IMR-90 (cell line): ENCODE measurements around the gene DLG5. TPM values are rescaled to one million over a fixed set of nuclear protein-coding genes. Genes with fewer than 3 reads are reported as not detected.

Source experiments
- ATAC-seq: fragments of 200-7000 bp; cut with Tn5 transposase; 2 replicates; pipeline ENCODE4 v1.9.1; 2020; ENCODE audit warnings: low read depth, mild to moderate bottlenecking, moderate library complexity
- BruUV-seq: library from RNA; stranded (reverse); fragments of 400-500 nt; replicated peaks from 2 replicates; lab custom pipeline; 2021; lab: Mats Ljungman, UMichigan
- CTCF ChIA-PET: fragments of 300-600 bp; formaldehyde crosslinking; extraction: SDS; loops from one replicate; lab custom pipeline; 2021; ENCODE audit warnings: antibody characterized with exemption; lab: Yijun Ruan, JAX
- POLR2A ChIA-PET: fragments of 300-600 bp; sonication (Branson Sonifier 250); formaldehyde crosslinking; loops from one replicate; lab custom pipeline; 2022; ENCODE audit warnings: antibody characterized with exemption; ENCODE audit not compliant: unreplicated experiment; lab: Charles Lee
- DNase-seq: peaks from one replicate; pipeline ENCODE4 v3.0.0; 2013
- H2AFZ ChIP-seq: replicated peaks from 2 replicates; pipeline ENCODE3; 2013; ENCODE audit warnings: low read length, mild to moderate bottlenecking; ENCODE audit not compliant: poor library complexity
- H2AK5ac ChIP-seq: 2 replicates; pipeline ENCODE4 v1.6.1; 2013; ENCODE audit warnings: low read depth, low read length, inconsistent platforms
- H2AK9ac ChIP-seq: replicated peaks from 2 replicates; pipeline ENCODE3; 2013; ENCODE audit warnings: mild to moderate bottlenecking, low read depth, low read length, moderate library complexity; ENCODE audit not compliant: poor library complexity
- H2BK120ac ChIP-seq: 2 replicates; pipeline ENCODE4 v1.6.1; 2013; ENCODE audit warnings: low read depth, low read length, inconsistent platforms
- H2BK15ac ChIP-seq: 3 replicates; pipeline ENCODE4 v1.6.1; 2013; ENCODE audit warnings: low read depth, low read length, inconsistent platforms
- H2BK20ac ChIP-seq: 2 replicates; pipeline ENCODE4 v1.6.1; 2013; ENCODE audit warnings: low read depth, mild to moderate bottlenecking, inconsistent platforms, low read length, moderate library complexity
- H2BK5ac ChIP-seq: 2 replicates; pipeline ENCODE4 v1.6.1; 2013; ENCODE audit warnings: mild to moderate bottlenecking, low read depth, low read length, inconsistent platforms; ENCODE audit not compliant: poor library complexity, severe bottlenecking
- H3K14ac ChIP-seq: replicated peaks from 2 replicates; pipeline ENCODE4 v1.6.1; 2013; ENCODE audit warnings: low read depth, low read length, inconsistent platforms
- H3K18ac ChIP-seq: 2 replicates; pipeline ENCODE4 v1.6.1; 2013; ENCODE audit warnings: low read depth, low read length, control low read depth
- H3K23ac ChIP-seq: 2 replicates; pipeline ENCODE4 v1.6.1; 2013; ENCODE audit warnings: low read depth, low read length, inconsistent platforms
- H3K27ac ChIP-seq: 2 replicates; pipeline ENCODE4 v1.5.1; 2013; ENCODE audit warnings: mild to moderate bottlenecking, control low read depth, low read length; ENCODE audit not compliant: insufficient read depth
- H3K27me3 ChIP-seq: 2 replicates; pipeline ENCODE4 v1.6.1; 2013; ENCODE audit warnings: low read length; ENCODE audit not compliant: control insufficient read depth, insufficient read depth
- H3K36me3 ChIP-seq: 2 replicates; pipeline ENCODE4 v1.6.1; 2013; ENCODE audit warnings: low read length, mixed read lengths; ENCODE audit not compliant: control insufficient read depth, insufficient read depth
- H3K4ac ChIP-seq: 2 replicates; pipeline ENCODE4 v1.6.1; 2013; ENCODE audit warnings: low read depth, low read length, inconsistent platforms
- H3K4me1 ChIP-seq: 2 replicates; pipeline ENCODE4 v1.6.1; 2013; ENCODE audit warnings: low read length, mixed read lengths; ENCODE audit not compliant: control insufficient read depth, insufficient read depth
- H3K4me2 ChIP-seq: 2 replicates; pipeline ENCODE4 v1.6.1; 2013; ENCODE audit warnings: low read depth, mild to moderate bottlenecking, control low read depth, low read length, moderate library complexity
- H3K4me3 ChIP-seq: 2 replicates; pipeline ENCODE4 v1.5.1; 2013; ENCODE audit warnings: low read depth, mild to moderate bottlenecking, control low read depth, low read length, moderate library complexity; ENCODE audit not compliant: insufficient read depth
- H3K56ac ChIP-seq: 2 replicates; pipeline ENCODE4 v1.6.1; 2013; ENCODE audit warnings: low read length, inconsistent platforms; ENCODE audit not compliant: insufficient read depth; ENCODE audit errors: extremely low read depth
- H3K79me1 ChIP-seq, 2 experiments: 2 replicates each; pipeline ENCODE4 v1.6.1; 2013; ENCODE audit warnings: low read length in 2 of 2, inconsistent platforms in 1 of 2, low read depth in 1 of 2
- H3K9ac ChIP-seq: 2 replicates; pipeline ENCODE4 v1.6.1; 2013; ENCODE audit warnings: low read depth, low read length, control low read depth
- H3K9me1 ChIP-seq: 2 replicates; pipeline ENCODE4 v1.6.1; 2013; ENCODE audit warnings: low read length, inconsistent platforms; ENCODE audit not compliant: insufficient read depth
- H3K9me3 ChIP-seq: 2 replicates; pipeline ENCODE4 v1.6.1; 2013; ENCODE audit warnings: low read length; ENCODE audit not compliant: control insufficient read depth, insufficient read depth
- H4K20me1 ChIP-seq: 2 replicates; pipeline ENCODE4 v1.6.1; 2013; ENCODE audit warnings: low read length, inconsistent platforms; ENCODE audit not compliant: insufficient read depth
- H4K5ac ChIP-seq: 2 replicates; pipeline ENCODE4 v1.6.1; 2013; ENCODE audit warnings: mild to moderate bottlenecking, low read depth, low read length, control low read depth
- H4K8ac ChIP-seq, 2 experiments: 2 replicates each; pipeline ENCODE4 v1.6.1; 2013; ENCODE audit warnings: low read depth in 2 of 2, low read length in 2 of 2, control low read depth in 1 of 2, inconsistent platforms in 1 of 2
- H4K91ac ChIP-seq: 2 replicates; pipeline ENCODE4 v1.6.1; 2013; ENCODE audit warnings: low read depth, low read length, inconsistent platforms; ENCODE audit not compliant: insufficient read depth
- BHLHE40 ChIP-seq: fragments of 150-350 bp; IDR thresholded peaks from 2 replicates; pipeline ENCODE4 v1.6.1; 2016; ENCODE audit warnings: mild to moderate bottlenecking, low read depth, low read length
- CHD1 ChIP-seq: IDR thresholded peaks from 2 replicates; pipeline ENCODE4 v1.6.1; 2012; ENCODE audit warnings: low read depth, low read length, improper control_type of control experiment
- CTCF ChIP-seq: conservative IDR thresholded peaks from 2 replicates; pipeline ENCODE4 v1.5.1; 2012; ENCODE audit warnings: mild to moderate bottlenecking, low read depth, low read length, improper control_type of control experiment
- ELK1 ChIP-seq: fragments of 150-350 bp; IDR thresholded peaks from 2 replicates; pipeline ENCODE4 v1.6.1; 2016; ENCODE audit warnings: low read depth, mild to moderate bottlenecking, low read length, moderate library complexity, borderline replicate concordance
- FOS ChIP-seq: fragments of 150-350 bp; IDR thresholded peaks from 2 replicates; pipeline ENCODE4 v1.6.1; 2016; ENCODE audit warnings: low read depth, low read length
- MAZ ChIP-seq: IDR thresholded peaks from 2 replicates; pipeline ENCODE4 v1.6.1; 2012; ENCODE audit warnings: low read depth, mild to moderate bottlenecking, low read length, improper control_type of control experiment, moderate library complexity, borderline replicate concordance
- MXI1 ChIP-seq: IDR thresholded peaks from 2 replicates; pipeline ENCODE4 v1.6.1; 2012; ENCODE audit warnings: low read depth, mild to moderate bottlenecking, low read length, moderate library complexity, borderline replicate concordance
- RCOR1 ChIP-seq: IDR thresholded peaks from 2 replicates; pipeline ENCODE4 v1.6.1; 2012; ENCODE audit warnings: mild to moderate bottlenecking, low read length, improper control_type of control experiment; ENCODE audit not compliant: insufficient replicate concordance
- SMC3 ChIP-seq: fragments of 150-350 bp; IDR thresholded peaks from 2 replicates; pipeline ENCODE4 v1.6.1; 2016; ENCODE audit warnings: low read depth, mild to moderate bottlenecking, antibody characterized with exemption, low read length, moderate library complexity
- whole genome bisulfite sequencing, 2 experiments: methylation state at CpG; one replicate each; pipeline versions ENCODE4 v1.1.5 to v1.1.7; 2013; ENCODE audit warnings: missing lambda C conversion rate in 2 of 2; ENCODE audit not compliant: insufficient read length in 1 of 2; ENCODE audit errors: extremely low coverage in 2 of 2; 5-methylcytosine and 5-hydroxymethylcytosine counted together
- dilution Hi-C: fragments of 300-500 bp; cut with HindIII; formaldehyde crosslinking; loops from one replicate; pipeline ENCODE4 v1.14.3; 2018; ENCODE audit warnings: low sequenced_read_pairs; ENCODE audit not compliant: unreplicated experiment
- in situ Hi-C: fragments of 300-500 bp; cut with MboI; formaldehyde crosslinking; loops from 3 replicates; pipeline ENCODE4 v1.14.3; 2019; ENCODE audit warnings: low sequenced_read_pairs, inconsistent platforms, mixed read lengths
- intact Hi-C: fragments of 100-400 bp; cut with micrococcal nuclease; formaldehyde crosslinking; loops from 2 replicates; pipeline ENCODE4 v1.10.0; 2022
- polyA plus RNA-seq, 3 experiments: library from polyadenylated mRNA; depleted of rRNA; stranded (reverse); fragments of >200 nt; gene quantifications; 2 replicates each; pipeline ENCODE4 v1.2.3, GENCODE V29; 2012; ENCODE audit warnings: low replicate concordance in 1 of 3
- total RNA-seq: library from RNA; depleted of rRNA; stranded (reverse); fragments of >200 nt; gene quantifications from 2 replicates; pipeline ENCODE4 v1.2.3, GENCODE V29; 2012

DLG5 gene
- total and polyA plus RNA-seq, 2 of the 4 experiments (the other 2 are of a cell fraction) = 12.7 to 28.7 TPM

GRCh38 chr10:77833792-77834191 lies 92.8 kb downstream of the DLG5 start:
- Histone ChIP-seq H4K8ac (no peak overlapping the region), H3K27ac (no peak overlapping the region), H2BK5ac (no peak overlapping the region), H2AK5ac (no peak overlapping the region), H3K56ac (no peak overlapping the region), H2BK120ac (no peak overlapping the region), H4K5ac (no peak overlapping the region), H3K9me1 (no peaks in the 10 kb centered on the region), H3K14ac (no peak overlapping the region), H3K9me3 (no peaks in the 10 kb centered on the region), H4K91ac (no peak overlapping the region), H3K4me2 (no peak overlapping the region), H3K4ac (no peak overlapping the region), H3K9ac (no peak overlapping the region), H2AFZ (no peak overlapping the region), H3K4me3 (no peak overlapping the region), H3K18ac (no peak overlapping the region), H2AK9ac (no peak overlapping the region), H3K27me3 (no peaks in the 10 kb centered on the region), H3K23ac (no peak overlapping the region), H2BK15ac (no peak overlapping the region), H4K20me1 (0 out of 2 replicates have a peak, but pooled peaks cover 4% of the 10 kb centered on the region), H2BK20ac (no peak overlapping the region), H3K36me3 (peaks cover 63% of the 10 kb centered on the region), H3K4me1 (peaks cover 2% of the 10 kb centered on the region), H3K79me1 (peaks cover 14 to 31% of the 10 kb centered on the region in 2 experiments; a peak in 3 of 4 replicates)
- CTCF ChIA-PET = no interaction called here
- in situ Hi-C loops = no loop called here
- DNase-seq (no peak), ATAC-seq (no peak)
- WGBS, 2 experiments = 98% methylated on average over 7 of the region's 15 CpGs; no CpG with 5 or more reads in 1 of the 2 experiments
- intact Hi-C loops = no loop called here
- POLR2A ChIA-PET = no interaction called here
- dilution Hi-C loops = no loop called here
- TF ChIP-seq MAZ (no peak), BHLHE40 (no peak), RCOR1 (no peak), SMC3 (no peak), FOS (no peak), CHD1 (no peak), ELK1 (no peak), CTCF (no peak), MXI1 (no peak)
- no TSS peak for BruUV-seq
